Measurements from ENCODE around the gene ADRM1.

ADRM1 gene

DNA sequence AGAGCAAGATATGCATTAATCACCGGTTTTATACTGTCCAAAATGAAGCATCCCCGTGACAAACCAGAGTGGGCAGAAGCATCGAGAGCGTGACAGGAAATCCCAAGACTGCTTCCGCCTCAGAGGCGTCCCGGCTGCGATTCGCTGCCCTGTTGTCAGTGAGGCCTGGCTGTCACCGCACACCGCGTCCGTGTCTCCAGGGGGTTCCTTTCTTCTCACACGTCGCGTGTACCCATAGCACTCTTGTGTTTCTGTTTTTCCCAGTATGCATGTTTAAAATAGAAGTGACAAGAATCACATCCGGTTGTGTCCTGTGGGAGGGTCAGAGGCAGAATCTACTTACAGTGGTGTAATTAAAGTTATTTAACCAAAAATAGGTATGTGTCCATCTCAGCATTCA is 8.3 kb upstream of the ADRM1 start:
- Histone ChIP-seq H3K4me2 (ENCODE audit: low read length) (no peak overlapping the region), H3K4me1 (ENCODE audit: control insufficient read depth, low read length) (peaks cover 9% of the 10 kb centered on the region), H3K9me2 (replicated peaks; ENCODE audit: control insufficient read depth, low read length) (no peaks in the 10 kb centered on the region), H3K27me3 (ENCODE audit: control insufficient read depth, low read length) (no peaks in the 10 kb centered on the region), H3K9me3 (ENCODE audit: control insufficient read depth, insufficient read depth, low read length) (no peaks in the 10 kb centered on the region), H3K4me3 (ENCODE audit: low read length) (no peak overlapping the region), H3F3A (ENCODE audit: control insufficient read depth, insufficient read depth) (peaks cover 2% of the 10 kb centered on the region; the same call in 1 of the 2 replicates), H3K27ac (ENCODE audit: low read depth, low read length) (no peak overlapping the region), H3K36me3 (ENCODE audit: control insufficient read depth, low read length) (peaks cover 13% of the 10 kb centered on the region; the same call in 1 of the 2 replicates), H3K79me2 (ENCODE audit: control insufficient read depth, low read length) (no peaks in the 10 kb centered on the region), H4K20me1 (ENCODE audit: control insufficient read depth, insufficient read depth, low read depth, low read length) (no peaks in the 10 kb centered on the region)
- TF ChIP-seq CTCF (IDR thresholded peaks at IDR 0.05; ENCODE audit: low read depth, low read length, poor library complexity, severe bottlenecking) (no peak), EZH2phosphoT487 (IDR thresholded peaks at IDR 0.05; ENCODE audit: borderline replicate concordance, low read length) (no peak)

DNA sequence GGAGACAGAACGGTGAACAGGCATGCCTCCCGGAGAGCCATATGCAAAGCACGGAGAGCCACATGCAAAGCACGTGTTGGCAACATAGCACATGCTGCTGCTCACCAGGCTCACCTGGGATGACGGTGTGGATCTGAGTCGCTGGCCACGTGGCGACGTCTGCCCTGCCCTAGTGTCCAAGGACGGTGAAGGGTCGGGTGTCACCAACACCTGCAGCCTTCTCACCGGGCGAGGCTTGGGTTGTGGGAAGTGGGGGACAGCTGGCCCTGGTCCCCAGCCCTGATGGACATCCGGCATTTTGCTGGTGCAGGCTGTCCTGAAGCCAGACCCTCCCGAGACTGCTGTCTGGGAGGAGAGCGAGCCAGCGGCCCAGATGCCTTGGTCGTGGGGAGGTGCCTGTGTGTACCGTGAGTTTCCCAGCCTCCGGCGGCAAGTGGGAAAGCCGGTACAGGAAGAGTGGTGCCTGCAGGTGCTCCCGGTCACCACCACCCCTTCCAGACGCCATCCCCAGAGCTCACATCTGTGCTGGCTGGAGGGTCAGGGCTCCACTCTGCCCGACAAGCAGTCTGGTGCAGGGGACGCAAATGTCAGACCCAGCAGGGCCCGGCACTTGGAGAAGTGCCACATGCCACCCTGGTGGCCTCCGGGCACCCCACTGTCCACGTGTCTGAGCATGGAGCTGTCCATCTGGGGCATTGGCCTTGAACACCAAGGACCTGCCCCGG is 5.9 kb upstream of the ADRM1 start:
- H3K36me3 ChIP-seq (ENCODE audit: control insufficient read depth, low read length): peaks cover 12% of the 10 kb centered on the region; the same call in 1 of the 2 replicates
- peaks cover 13% of the 10 kb centered on the region for H3K4me1 ChIP-seq (ENCODE audit: control insufficient read depth, low read length)
- no peaks in the 10 kb centered on the region for H4K20me1 ChIP-seq (ENCODE audit: control insufficient read depth, insufficient read depth, low read depth, low read length)
- no peak overlapping the region for H3K27ac ChIP-seq (ENCODE audit: low read depth, low read length)
- no peaks in the 10 kb centered on the region for H3K27me3 ChIP-seq (ENCODE audit: control insufficient read depth, low read length)
- no peaks in the 10 kb centered on the region for H3K9me3 ChIP-seq (ENCODE audit: control insufficient read depth, insufficient read depth, low read length)
- H3K9me2 ChIP-seq (replicated peaks; ENCODE audit: control insufficient read depth, low read length): no peaks in the 10 kb centered on the region
- no peaks in the 10 kb centered on the region for H3K79me2 ChIP-seq (ENCODE audit: control insufficient read depth, low read length)
- TF ChIP-seq CTCF (IDR thresholded peaks at IDR 0.05; ENCODE audit: low read depth, low read length, poor library complexity, severe bottlenecking) (no peak), EZH2phosphoT487 (IDR thresholded peaks at IDR 0.05; ENCODE audit: borderline replicate concordance, low read length) (no peak)
- H3K4me2 ChIP-seq (ENCODE audit: low read length): no peak overlapping the region
- H3F3A ChIP-seq (ENCODE audit: control insufficient read depth, insufficient read depth): peaks cover 7% of the 10 kb centered on the region
- no peak overlapping the region for H3K4me3 ChIP-seq (ENCODE audit: low read length)

GRCh38 chr20:62297449-62298227 is 5.2 kb upstream of the ADRM1 start:
- no peak overlapping the region for H3K4me2 ChIP-seq (ENCODE audit: low read length)
- no peaks in the 10 kb centered on the region for H3K9me3 ChIP-seq (ENCODE audit: control insufficient read depth, insufficient read depth, low read length)
- no peak overlapping the region for H3K4me3 ChIP-seq (ENCODE audit: low read length)
- 0 out of 2 replicates have a peak, but pooled peaks cover 8% of the 10 kb centered on the region for H3K36me3 ChIP-seq (ENCODE audit: control insufficient read depth, low read length)
- TF ChIP-seq CTCF (IDR thresholded peaks at IDR 0.05; ENCODE audit: low read depth, low read length, poor library complexity, severe bottlenecking) (no peak), EZH2phosphoT487 (IDR thresholded peaks at IDR 0.05; ENCODE audit: borderline replicate concordance, low read length) (no peak)
- H4K20me1 ChIP-seq (ENCODE audit: control insufficient read depth, insufficient read depth, low read depth, low read length): no peaks in the 10 kb centered on the region
- H3K27ac ChIP-seq (ENCODE audit: low read depth, low read length): no peak overlapping the region
- no peaks in the 10 kb centered on the region for H3K27me3 ChIP-seq (ENCODE audit: control insufficient read depth, low read length)
- peaks cover 7% of the 10 kb centered on the region for H3F3A ChIP-seq (ENCODE audit: control insufficient read depth, insufficient read depth)
- peaks cover 13% of the 10 kb centered on the region for H3K4me1 ChIP-seq (ENCODE audit: control insufficient read depth, low read length)
- H3K9me2 ChIP-seq (replicated peaks; ENCODE audit: control insufficient read depth, low read length): no peaks in the 10 kb centered on the region
- H3K79me2 ChIP-seq (ENCODE audit: control insufficient read depth, low read length): peaks cover 2% of the 10 kb centered on the region; the same call in 1 of the 2 replicates

Measured in DOHH2 (cell line).